ENCODE results near the gene TTC17. TPM values are rescaled to one million over a fixed set of nuclear protein-coding genes. Genes with fewer than 3 reads are reported as not detected.

The TTC17 gene
- total and polyA plus RNA-seq, 12 donors: 44.2 to 126 (median 69.2) TPM

DNA sequence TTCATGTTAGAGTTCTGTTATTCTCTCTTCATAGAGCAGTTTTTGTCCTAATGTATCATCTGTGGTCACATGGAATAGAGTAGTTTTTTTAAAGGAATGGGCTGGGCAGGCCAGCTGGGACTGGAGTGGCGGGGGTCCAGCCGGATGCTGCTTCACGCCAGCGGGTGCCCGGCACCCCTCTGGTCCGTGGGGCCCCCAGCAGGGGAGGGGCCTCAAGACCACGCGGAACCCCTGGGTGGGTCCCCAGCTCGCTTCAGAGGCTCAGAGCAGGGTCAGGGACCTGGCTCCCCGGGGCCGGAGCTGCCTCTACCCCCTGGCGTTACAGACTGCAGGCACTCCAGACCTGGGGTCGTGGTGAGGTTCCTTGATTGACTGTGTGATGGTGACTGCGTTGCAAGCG, 162.8 kb downstream of the TTC17 start:
- Histone ChIP-seq H3K4me1 (replicated peaks in 1 of 2) (no peaks in the 10 kb centered on the region), H3K27ac (no peak overlapping the region), H3K4me3 (no peak overlapping the region), H3K27me3 (no peaks in the 10 kb centered on the region), H3K9me3 (replicated peaks in 1 of 3) (no peaks in the 10 kb centered on the region), H3K36me3 (replicated peaks in 1 of 2) (no peaks in the 10 kb centered on the region)
- intact Hi-C loops (cut with DNase I): no loop called here
- no peak for TF ChIP-seq POLR2A (IDR thresholded peaks at IDR 0.05)
- TF ChIP-seq, protein P1, sequence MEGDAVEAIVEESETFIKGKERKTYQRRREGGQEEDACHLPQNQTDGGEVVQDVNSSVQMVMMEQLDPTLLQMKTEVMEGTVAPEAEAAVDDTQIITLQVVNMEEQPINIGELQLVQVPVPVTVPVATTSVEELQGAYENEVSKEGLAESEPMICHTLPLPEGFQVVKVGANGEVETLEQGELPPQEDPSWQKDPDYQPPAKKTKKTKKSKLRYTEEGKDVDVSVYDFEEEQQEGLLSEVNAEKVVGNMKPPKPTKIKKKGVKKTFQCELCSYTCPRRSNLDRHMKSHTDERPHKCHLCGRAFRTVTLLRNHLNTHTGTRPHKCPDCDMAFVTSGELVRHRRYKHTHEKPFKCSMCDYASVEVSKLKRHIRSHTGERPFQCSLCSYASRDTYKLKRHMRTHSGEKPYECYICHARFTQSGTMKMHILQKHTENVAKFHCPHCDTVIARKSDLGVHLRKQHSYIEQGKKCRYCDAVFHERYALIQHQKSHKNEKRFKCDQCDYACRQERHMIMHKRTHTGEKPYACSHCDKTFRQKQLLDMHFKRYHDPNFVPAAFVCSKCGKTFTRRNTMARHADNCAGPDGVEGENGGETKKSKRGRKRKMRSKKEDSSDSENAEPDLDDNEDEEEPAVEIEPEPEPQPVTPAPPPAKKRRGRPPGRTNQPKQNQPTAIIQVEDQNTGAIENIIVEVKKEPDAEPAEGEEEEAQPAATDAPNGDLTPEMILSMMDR (IDR thresholded peaks at IDR 0.05): no peak
- WGBS, 4 donors: 80 to 90% (median 85%) methylated on average over 9 to 15 of the region's 15 CpGs
- no peak for DNase-seq

DNA sequence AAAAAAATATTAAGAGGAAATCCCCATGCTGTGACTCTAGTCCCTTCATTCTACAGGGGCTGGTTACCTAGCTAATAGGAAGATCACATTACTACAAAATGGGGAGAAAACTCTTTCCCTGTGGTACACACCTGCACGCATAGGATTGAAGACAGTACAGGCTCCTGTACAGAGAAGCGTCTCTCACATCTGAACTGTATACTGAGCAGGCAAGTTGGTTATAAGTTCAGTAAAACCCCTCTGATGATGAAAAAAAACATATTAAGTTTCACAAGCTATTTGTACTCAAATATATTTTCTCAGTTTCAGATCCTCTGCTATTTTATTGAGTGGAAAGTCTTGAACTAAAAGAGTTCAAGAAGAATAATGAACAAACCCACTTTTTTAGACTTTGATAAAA, 164.9 kb downstream of the TTC17 start:
- no peak for DNase-seq
- no peaks in the 10 kb centered on the region for H3K4me1 ChIP-seq (replicated peaks in 1 of 2)
- H3K27ac ChIP-seq: no peak overlapping the region
- no peaks in the 10 kb centered on the region for H3K9me3 ChIP-seq (replicated peaks in 1 of 3)
- intact Hi-C loops (cut with DNase I): no loop called here
- H3K27me3 ChIP-seq: no peaks in the 10 kb centered on the region
- WGBS, 4 donors: 80 to 92% (median 82%) methylated on average over 2 of the region's 2 CpGs
- no peak overlapping the region for H3K4me3 ChIP-seq
- TF ChIP-seq, protein P1 (IDR thresholded peaks at IDR 0.05): no peak
- TF ChIP-seq POLR2A (IDR thresholded peaks at IDR 0.05): no peak
- no peaks in the 10 kb centered on the region for H3K36me3 ChIP-seq (replicated peaks in 1 of 2)

DNA sequence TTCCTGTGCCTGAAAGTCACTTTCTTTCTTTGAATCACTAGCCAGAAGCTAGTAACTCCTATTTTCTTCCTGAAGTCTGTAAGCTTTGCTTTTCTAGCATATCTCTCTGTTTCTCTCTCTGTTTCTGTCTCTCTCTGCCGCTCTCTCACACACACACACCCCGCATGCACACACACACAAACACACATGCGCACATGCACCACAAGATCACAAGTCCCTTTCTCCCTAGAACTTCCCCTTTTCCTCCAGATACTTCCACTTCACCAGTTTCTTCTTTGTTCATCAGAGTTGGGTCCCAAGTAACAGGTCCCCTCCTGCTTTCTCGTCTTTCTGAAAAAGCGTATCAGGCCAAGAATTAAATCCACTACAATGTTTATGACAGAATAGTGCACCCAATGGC, 173.3 kb downstream of the TTC17 start:
- Histone ChIP-seq H3K27ac (no peak overlapping the region), H3K4me3 (no peak overlapping the region), H3K4me1 (replicated peaks in 1 of 2) (no peaks in the 10 kb centered on the region), H3K27me3 (no peaks in the 10 kb centered on the region), H3K9me3 (replicated peaks in 1 of 3) (no peaks in the 10 kb centered on the region), H3K36me3 (replicated peaks in 1 of 2) (no peaks in the 10 kb centered on the region)
- DNase-seq: no peak
- intact Hi-C loops (cut with DNase I): no loop called here
- TF ChIP-seq POLR2A (IDR thresholded peaks at IDR 0.05): no peak
- TF ChIP-seq, protein P1 (IDR thresholded peaks at IDR 0.05): no peak
- WGBS, 4 donors: 81 to 95% (median 90%) methylated on average over 5 of the region's 5 CpGs

DNA sequence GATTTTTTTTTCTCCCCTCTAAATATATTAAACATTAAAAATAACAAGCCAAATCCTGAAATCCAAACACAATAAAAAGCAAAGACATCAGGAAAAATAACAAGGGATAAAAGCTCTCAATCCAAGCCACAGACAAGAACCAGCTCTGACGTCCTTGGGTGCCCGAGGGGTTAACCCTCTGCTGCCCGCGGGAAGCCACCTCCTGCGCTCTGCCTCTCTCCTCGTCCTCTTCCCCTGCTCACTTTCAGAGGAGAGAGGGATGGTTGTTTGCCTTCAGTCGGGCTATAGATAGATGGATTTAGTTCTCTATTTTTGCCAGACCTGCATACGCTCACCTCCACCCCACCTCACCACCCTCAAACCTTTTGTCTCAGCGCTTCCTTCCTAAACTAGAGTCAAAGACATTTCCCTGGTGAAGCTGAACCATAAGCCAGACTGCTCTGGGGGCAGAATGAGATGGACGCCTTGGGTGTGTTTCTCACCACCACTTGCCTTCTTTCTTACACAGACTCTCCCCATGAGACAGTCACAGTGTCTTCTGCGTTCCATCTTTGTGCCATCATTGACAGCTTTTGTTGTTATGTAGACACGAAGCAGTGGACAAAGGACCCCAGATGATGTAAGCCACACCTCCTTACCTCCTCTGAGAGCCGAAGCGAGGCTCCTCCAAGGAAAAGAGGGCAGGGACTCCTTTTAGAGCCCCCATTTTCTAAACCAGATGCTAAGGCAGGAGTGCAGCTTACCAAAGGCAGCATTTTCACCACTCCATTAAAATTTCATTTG, 179.3 kb downstream of the TTC17 start:
- intact Hi-C loops (cut with DNase I): no loop called here
- 25 to 34% (median 26%) methylated on average over 14 of the region's 14 CpGs for WGBS, 4 donors
- no peaks in the 10 kb centered on the region for H3K36me3 ChIP-seq (replicated peaks in 1 of 2)
- TF ChIP-seq, protein P1 (IDR thresholded peaks at IDR 0.05): no peak
- TF ChIP-seq POLR2A (IDR thresholded peaks at IDR 0.05): no peak
- no peak for DNase-seq
- H3K9me3 ChIP-seq (replicated peaks in 1 of 3): no peaks in the 10 kb centered on the region
- H3K4me1 ChIP-seq (replicated peaks in 1 of 2): no peaks in the 10 kb centered on the region
- no peak overlapping the region for H3K4me3 ChIP-seq
- H3K27me3 ChIP-seq: no peaks in the 10 kb centered on the region
- no peak overlapping the region for H3K27ac ChIP-seq
